CD1c-positive myeloid dendritic cell (primary cell): ENCODE results near the gene COX4I2.
"Not testable (repeated sequence)": the region's sequence is repeated elsewhere in the genome, so short reads cannot be mapped to it uniquely, and the experiment has no call there.

Source experiments
- DNase-seq: peaks from one replicate; pipeline ENCODE4 v3.0.0-alpha.2; 2016; ENCODE audit errors: extremely low spot score

Gene COX4I2

GRCh38 chr20:31607640-31608250 is 30.0 kb upstream of the COX4I2 start:
- no peak for DNase-seq

- peak; percentile 40 for DNase-seq
Measured at GRCh38 chr20:31608251-31608945, 29.3 kb upstream of the COX4I2 start.

DNA sequence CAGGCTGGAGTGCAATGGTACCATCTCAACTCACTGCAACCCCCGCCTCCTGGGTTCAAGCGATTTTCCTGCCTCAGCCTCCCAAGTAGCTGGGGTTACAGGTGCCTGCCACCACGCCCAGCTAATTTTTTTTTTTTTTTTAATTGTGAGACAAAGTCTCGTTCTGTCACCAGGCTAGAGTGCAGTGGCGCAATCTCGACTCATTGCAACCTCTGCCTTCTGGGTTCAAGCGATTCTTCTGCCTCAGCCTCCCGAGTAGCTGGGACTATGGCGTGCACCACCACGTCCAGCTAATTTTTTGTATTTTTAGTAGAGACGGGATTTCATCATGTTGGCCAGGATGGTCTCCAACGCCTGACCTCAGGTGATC is 25.5 kb upstream of the COX4I2 start:
- DNase-seq: not testable (repeated sequence)

GRCh38 chr20:31615416-31615815 is 22.3 kb upstream of the COX4I2 start:
- DNase-seq: no peak

- DNase-seq: peak; percentile 61
Measured at GRCh38 chr20:31617432-31618104, 20.1 kb upstream of the COX4I2 start.

DNA sequence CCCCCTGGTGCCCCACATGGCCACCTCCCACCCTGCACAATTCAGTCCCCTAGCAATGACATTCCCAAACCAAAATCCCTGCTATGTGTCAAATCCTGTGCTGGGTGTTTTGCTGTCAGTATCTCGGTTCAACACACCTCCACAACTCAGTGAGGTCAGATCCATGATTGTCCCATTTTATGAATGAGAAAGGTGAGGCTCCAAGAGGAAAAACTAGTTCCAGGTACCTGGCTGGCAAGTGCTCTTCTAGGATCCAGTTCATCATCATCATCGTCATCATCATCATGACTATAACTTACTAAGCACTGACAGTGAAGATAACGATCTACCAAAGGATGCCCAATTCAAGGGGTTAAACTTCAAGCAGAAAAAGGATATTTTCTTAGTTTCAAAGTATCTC is 17.5 kb upstream of the COX4I2 start:
- DNase-seq: no peak

- not testable (repeated sequence) for DNase-seq
Measured at GRCh38 chr20:31623123-31623505, 14.6 kb upstream of the COX4I2 start.

DNA sequence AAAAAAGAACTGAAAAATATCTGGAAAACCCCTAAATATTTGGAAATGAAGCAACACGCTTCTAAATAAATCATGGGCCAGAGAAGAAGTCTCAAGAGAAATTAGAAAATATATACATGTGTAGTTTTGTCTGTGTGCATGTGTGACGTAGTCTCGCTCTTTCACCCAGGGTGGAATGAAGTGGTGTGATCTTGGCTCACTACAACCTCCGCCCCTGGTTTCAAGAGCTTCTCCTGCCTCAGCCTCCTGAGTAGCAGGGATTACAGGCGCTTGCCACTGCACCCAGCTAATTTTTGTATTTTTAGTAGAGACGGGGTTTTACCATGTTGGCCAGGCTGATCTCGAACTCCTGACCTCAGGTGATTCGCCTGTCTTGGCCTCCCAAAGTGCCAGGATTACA is 11.2 kb upstream of the COX4I2 start:
- DNase-seq: not testable (repeated sequence)

GRCh38 chr20:31628057-31628456 is 9.7 kb upstream of the COX4I2 start:
- not testable (repeated sequence) for DNase-seq

DNA sequence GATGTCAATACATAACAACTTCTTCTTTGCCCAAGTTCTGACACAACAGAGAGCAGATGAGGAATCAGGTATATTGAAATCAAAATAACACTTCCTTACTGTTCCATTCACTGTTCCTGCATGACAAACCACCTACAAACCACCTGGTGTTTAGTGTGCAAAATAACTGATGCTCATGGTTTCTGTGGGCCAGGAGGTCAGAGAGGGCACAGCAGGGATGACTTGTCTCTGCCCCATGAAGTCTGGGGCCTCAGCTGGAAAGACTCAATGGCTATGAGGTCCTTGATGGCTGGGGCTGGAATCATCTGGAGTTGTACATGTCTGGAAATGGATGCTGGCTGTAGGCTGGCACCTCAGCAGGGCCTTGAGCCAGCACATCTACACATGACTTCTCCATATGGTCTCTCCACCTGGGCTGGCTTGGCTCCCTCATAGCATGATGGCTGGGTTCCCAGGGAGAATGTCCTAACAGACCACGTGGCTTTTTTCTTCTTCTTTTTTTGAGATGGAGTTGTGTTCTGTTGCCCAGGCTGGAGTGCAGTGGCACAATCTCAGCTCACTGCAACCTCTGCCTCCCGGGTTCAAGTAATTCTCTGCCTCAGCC is 7.4 kb upstream of the COX4I2 start:
- DNase-seq: no peak

GRCh38 chr20:31632548-31633338 is 5.0 kb upstream of the COX4I2 start:
- DNase-seq: no peak

DNA sequence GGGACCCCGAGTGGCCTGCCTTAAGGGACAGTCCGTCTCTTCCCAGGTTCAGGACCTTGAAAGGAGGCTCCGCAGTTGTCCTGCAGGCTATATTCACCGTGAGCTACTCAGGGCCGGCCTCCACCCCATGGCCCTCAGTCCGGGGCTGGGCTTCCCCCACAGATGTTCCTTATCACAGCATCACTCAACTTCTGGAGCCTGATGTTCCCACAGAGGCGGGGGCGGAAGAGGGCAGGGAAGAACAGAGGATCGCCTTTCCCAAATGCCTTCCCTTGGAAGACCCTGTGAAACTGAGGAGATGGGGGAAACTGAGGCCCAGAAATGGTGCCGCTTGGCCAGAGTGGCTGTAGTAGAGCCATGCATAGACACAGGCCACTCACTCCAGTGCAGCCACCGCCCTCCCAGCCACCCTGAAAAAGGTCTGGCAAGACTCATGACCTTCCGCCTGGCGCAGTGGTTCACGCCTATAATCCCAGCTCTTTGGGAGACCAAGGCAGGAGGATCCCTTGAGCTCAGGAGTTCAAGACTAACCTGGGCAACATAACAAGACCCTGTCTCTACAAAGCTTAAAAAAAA is 4.3 kb upstream of the COX4I2 start:
- DNase-seq: no peak

DNA sequence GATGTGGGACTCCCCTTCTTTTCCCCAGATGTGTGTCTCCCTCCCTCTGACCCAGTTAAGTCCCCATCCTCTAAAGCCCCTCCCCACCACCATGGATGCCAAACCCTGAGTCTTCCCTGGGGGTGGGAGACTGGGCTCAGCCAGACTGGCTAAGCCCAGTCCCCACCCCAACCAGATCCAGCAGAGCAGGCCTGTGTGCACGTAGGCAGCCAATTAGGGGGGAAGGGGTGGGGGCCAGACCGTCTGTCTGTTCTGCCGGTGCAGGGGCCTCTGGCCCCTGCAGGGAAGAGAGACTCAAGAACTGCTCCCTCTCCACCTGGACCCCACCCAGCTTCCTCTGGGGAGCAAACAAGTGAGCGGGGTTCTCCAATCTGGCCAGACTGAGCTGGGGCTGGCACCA is 605 bp downstream of the COX4I2 start:
- no peak for DNase-seq

GRCh38 chr20:31638816-31639215 is 1.1 kb downstream of the COX4I2 start:
- DNase-seq: no peak

DNA sequence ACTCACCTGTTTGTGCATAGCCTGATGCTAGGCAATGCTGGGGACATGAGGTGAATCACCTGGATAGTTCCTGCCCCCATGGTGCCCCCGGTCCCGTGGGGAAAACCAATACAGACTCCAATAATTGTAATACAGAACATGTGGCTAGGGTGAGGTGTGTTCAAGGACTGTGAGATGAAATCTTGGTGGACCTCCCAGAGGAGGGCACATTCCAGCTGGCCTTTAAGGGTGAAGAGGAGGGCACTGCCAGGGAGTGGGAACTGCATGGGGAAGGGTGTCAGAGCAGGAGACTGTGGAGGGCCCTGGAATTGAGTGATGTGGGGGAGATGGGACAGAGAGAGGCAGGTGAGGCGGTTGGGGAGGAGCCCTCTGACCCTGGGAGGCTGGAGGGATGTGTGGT is 2.5 kb downstream of the COX4I2 start:
- DNase-seq: no peak

DNA sequence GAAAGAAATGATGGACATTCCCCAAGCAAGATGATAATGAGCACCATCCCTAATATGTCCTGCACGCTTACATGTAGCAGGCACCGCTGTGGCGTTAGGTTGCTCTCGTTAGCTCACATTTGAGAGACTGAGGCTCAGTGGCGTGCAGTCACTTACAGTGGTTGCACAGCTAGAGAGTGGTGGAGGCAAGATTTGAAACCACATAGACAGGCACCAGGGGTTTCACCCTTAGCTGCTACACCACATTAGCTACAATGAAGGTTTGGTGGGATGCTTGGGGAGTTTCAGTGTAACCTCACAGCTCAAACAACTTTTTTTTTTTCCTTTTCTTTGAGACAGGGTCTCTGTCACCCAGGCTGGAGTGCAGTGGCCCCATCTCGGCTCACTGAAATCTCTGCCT is 3.7 kb downstream of the COX4I2 start:
- no peak for DNase-seq

DNA sequence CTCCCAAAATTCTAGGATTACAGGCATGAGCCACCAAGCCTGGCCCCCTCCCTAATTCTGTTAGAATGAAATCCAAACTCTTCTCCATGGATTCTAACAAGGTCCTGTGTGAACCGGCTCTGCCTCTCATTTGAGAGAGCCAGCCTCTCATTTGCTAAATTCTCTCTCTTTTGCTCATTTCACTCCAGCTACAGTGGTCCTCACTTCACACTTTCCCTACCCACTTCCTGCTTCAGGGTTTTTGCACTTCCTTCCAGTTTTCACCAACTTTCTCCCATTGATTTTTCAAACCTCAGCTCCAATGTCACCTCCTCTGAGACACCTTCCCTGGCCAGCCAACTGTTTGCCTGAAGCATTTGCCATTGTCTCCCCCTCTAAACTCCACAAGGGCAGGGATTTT is 5.1 kb downstream of the COX4I2 start:
- no peak for DNase-seq

DNA sequence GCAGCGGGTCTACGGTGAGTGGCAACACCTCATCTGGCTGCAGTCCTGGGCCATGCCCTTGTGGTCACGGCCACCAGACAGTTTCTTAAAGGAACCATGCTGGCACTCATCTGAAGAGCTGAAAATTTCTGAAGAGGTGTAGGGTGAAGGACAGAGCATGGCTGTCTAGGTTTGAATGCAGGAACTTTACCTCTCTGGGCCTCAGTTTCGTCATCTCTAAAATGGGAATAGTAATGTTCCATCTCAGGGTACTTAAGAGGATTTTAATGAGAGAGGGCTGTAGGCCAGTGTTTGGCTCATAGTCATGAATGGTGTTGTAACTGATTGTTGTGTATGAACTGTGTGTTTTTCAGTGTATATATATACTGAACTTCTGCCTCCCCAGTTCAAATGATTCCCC is 5.8 kb downstream of the COX4I2 start:
- DNase-seq: no peak

DNA sequence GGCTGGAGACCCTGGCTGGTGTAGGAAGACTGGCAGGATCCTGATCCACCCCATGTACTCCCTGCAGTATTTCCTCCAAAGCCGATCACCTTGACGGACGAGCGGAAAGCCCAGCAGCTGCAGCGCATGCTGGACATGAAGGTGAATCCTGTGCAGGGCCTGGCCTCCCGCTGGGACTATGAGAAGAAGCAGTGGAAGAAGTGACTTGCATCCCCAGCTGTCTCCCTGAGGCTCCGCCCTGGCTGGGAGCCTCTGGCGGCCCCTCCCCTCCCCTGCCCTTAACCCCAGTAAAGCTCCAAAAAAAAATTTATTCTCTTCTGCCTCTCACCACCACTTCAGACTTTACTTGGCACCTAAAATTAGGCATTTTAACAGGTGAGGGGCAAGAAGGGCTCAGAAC is 7.0 kb downstream of the COX4I2 start:
- no peak for DNase-seq

DNA sequence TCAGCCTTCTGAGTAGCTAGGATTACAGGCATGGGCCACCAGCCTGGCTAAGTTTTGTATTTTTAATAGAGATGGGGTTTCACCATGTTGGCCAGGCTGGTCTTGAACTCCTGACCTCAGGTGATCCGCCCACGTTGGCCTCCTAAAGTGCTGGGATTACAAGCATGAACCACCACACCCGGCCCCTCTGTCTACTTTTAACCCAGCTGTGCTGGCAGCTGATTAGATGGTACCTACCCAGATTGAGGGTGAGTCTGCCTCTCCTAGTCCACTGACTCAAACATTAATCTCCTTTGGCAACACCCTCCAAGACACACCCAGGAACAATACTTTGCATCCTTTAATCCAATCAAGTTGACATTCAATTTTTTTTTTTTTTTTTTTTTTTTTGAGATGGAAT is 10.4 kb downstream of the COX4I2 start:
- not testable (repeated sequence) for DNase-seq

DNA sequence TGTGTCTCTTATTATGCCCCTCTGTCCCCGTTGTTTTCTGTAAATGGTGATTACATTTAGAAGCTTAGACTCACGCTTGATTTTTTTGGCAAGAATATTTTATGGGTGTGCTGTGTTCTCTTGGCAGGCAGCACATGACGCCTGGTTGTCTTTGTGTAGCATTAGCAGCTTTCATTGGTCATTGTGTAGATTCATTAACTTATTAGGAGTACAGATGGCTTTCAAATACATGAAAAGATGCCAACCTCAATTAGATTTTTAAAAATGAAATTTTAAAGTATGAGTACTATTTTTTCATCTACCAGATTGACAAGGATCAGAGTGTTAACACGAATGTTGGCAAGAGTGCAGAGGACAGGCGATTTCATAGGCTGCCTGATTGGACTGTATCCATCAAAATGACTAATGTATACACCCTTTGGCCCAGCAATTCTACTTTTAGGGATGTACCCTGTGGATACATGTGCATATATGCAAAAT is 15.2 kb downstream of the COX4I2 start:
- no peak for DNase-seq

DNA sequence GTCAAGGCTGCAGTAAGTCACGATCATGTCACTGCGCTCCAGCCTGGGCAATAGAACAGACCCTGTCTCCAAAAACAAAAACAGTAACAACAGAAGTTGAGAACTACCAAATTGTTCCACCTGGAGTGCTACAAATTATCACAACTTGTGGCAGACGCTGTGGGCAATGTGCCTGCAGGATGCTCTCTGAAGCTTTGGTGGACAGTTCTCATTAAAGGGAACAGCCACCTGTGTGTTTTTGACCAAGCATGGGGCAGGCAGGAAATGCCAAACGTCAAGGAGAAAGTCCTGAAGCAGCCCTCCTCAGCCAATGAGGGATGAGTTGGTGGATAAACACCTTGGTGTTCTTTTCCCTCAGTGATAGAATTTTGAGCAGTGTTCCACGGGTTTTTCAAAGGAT is 15.8 kb downstream of the COX4I2 start:
- DNase-seq: no peak
